HepG2 (cell line): Measurements from ENCODE around the gene CACNA1H. TPM values are rescaled to one million over a fixed set of nuclear protein-coding genes. Genes with fewer than 3 reads are reported as not detected.

Source experiments
- ATAC-seq: fragments of 200-7000 bp; cut with Tn5 transposase; 3 replicates; pipeline ENCODE4 v1.9.1; 2020; ENCODE audit warnings: mild to moderate bottlenecking, moderate library complexity
- BruUV-seq: library from RNA; stranded (reverse); fragments of 400-500 nt; replicated peaks from 2 replicates; lab custom pipeline; 2021; lab: Mats Ljungman, UMichigan
- CTCF ChIA-PET: fragments of 300-600 bp; formaldehyde crosslinking; extraction: SDS; loops from one replicate; lab custom pipeline; 2021; ENCODE audit warnings: low total read pairs, inconsistent platforms, low intra/inter-chr PET ratio; lab: Yijun Ruan, JAX
- POLR2A ChIA-PET: fragments of 350-600 bp; sonication (Branson Sonifier 250); formaldehyde crosslinking; loops from one replicate; lab custom pipeline; 2020; ENCODE audit warnings: antibody characterized with exemption, inconsistent platforms; lab: Yijun Ruan, JAX
- DNase-seq: peaks from one replicate; pipeline ENCODE4 v3.0.0-alpha.2; 2015; ENCODE audit warnings: low spot score
- FAIRE-seq: peaks from 3 replicates; lab custom pipeline; 2011; peaks lifted over from hg19 to GRCh38; lab: Jason Lieb, UNC
- H2AFZ ChIP-seq: one replicate; pipeline ENCODE4 v1.6.1; 2011; ENCODE audit warnings: low read length, inconsistent platforms
- H3K27ac ChIP-seq: fragments of 300-600 bp; 3 replicates; pipeline ENCODE4 v1.8.0; 2011; ENCODE audit warnings: mixed run types, mild to moderate bottlenecking, mixed read lengths, low read length, inconsistent platforms; ENCODE audit not compliant: insufficient read depth; ENCODE audit errors: extremely low read length
- H3K27me3 ChIP-seq, 2 experiments: fragments of 200-600 bp in 1 of 2; 2 replicates in 1 of 2; 3 replicates in 1 of 2; pipeline versions ENCODE4 v1.6.0 to v1.8.0; 2011; ENCODE audit warnings: low read length in 2 of 2, mild to moderate bottlenecking in 2 of 2, moderate library complexity in 2 of 2, inconsistent platforms in 1 of 2; ENCODE audit not compliant: insufficient read depth in 2 of 2, control insufficient read depth in 1 of 2
- H3K36me3 ChIP-seq, 2 experiments: fragments of 200-600 bp in 1 of 2; replicated peaks in 1 of 2; 2 replicates in 1 of 2; 3 replicates in 1 of 2; pipeline versions ENCODE4 v1.5.1 to v1.8.0; 2011; ENCODE audit warnings: low read length in 2 of 2, inconsistent platforms in 1 of 2; ENCODE audit not compliant: insufficient read depth in 2 of 2, control insufficient read depth in 1 of 2
- H3K4me1 ChIP-seq: 2 replicates; pipeline ENCODE4 v1.5.1; 2012; ENCODE audit warnings: low read length, inconsistent platforms; ENCODE audit not compliant: insufficient read depth
- H3K4me2 ChIP-seq: 2 replicates; pipeline ENCODE4 v1.6.0; 2011; ENCODE audit warnings: low read depth, low read length, inconsistent platforms
- H3K4me3 ChIP-seq, 3 experiments: fragments of 200-600 bp in 1 of 3; sonication (generic), shearing (Covaris generic) in 1 of 3; replicated peaks in 1 of 3; 2 replicates each; pipeline ENCODE4 v1.5.1; 2011 to 2016; ENCODE audit warnings: low read length in 3 of 3, inconsistent platforms in 2 of 3, low read depth in 2 of 3, mild to moderate bottlenecking in 2 of 3, control low read depth in 1 of 3, mixed read lengths in 1 of 3; ENCODE audit not compliant: insufficient read depth in 1 of 3
- H3K79me2 ChIP-seq: one replicate; pipeline ENCODE4 v1.6.1; 2011; ENCODE audit warnings: low read length, inconsistent platforms; ENCODE audit not compliant: insufficient read depth
- H3K9ac ChIP-seq: 2 replicates; pipeline ENCODE4 v1.6.0; 2011; ENCODE audit warnings: mild to moderate bottlenecking, low read depth, low read length, inconsistent platforms; ENCODE audit not compliant: insufficient read depth
- H3K9me3 ChIP-seq: 2 replicates; pipeline ENCODE4 v1.5.1; 2012; ENCODE audit warnings: mild to moderate bottlenecking, low read length
- H4K20me1 ChIP-seq: 2 replicates; pipeline ENCODE4 v1.6.0; 2011; ENCODE audit warnings: inconsistent platforms, mild to moderate bottlenecking, low read length, moderate library complexity; ENCODE audit not compliant: insufficient read depth
- CHD4 ChIP-seq: fragments of 200-600 bp; sonication (generic); IDR thresholded peaks from 2 replicates; pipeline ENCODE4 v1.7.0; 2017; ENCODE audit warnings: mild to moderate bottlenecking, low read length, borderline replicate concordance
- FIP1L1 ChIP-seq: fragments of 200-400 bp; formaldehyde crosslinking; IDR thresholded peaks from 2 replicates; pipeline ENCODE4 v1.6.1; 2018; ENCODE audit warnings: low read depth, mild to moderate bottlenecking, low read length, moderate library complexity, borderline replicate concordance; ENCODE audit not compliant: insufficient read depth
- ISX ChIP-seq: sonication (generic); formaldehyde crosslinking; conservative IDR thresholded peaks from 2 replicates; pipeline ENCODE4 v1.5.0; 2020; ENCODE audit warnings: missing genetic modification reagents
- KDM1A ChIP-seq: IDR thresholded peaks from 2 replicates; pipeline ENCODE4 v1.6.1; 2016; ENCODE audit warnings: missing compliant biosample characterization
- SALL2 ChIP-seq: sonication (generic); formaldehyde crosslinking; IDR thresholded peaks from 2 replicates; pipeline ENCODE4 v1.8.1; 2023; ENCODE audit warnings: mild to moderate bottlenecking, missing genetic modification reagents, inconsistent platforms
- SP4 ChIP-seq: sonication (generic); formaldehyde crosslinking; IDR thresholded peaks from 2 replicates; pipeline ENCODE4 v1.8.1; 2023; ENCODE audit warnings: mild to moderate bottlenecking, missing genetic modification reagents
- SRSF9 ChIP-seq: fragments of 200-400 bp; formaldehyde crosslinking; IDR thresholded peaks from 2 replicates; pipeline ENCODE4 v1.6.1; 2018; ENCODE audit warnings: borderline replicate concordance, mild to moderate bottlenecking, low read depth, low read length; ENCODE audit not compliant: insufficient read depth, poor library complexity, severe bottlenecking
- ZNF274 ChIP-seq: sonication (generic); formaldehyde crosslinking; IDR thresholded peaks from 2 replicates; pipeline ENCODE4 v1.5.1; 2020; ENCODE audit warnings: mild to moderate bottlenecking, missing genetic modification reagents
- ZNF441 ChIP-seq: sonication (generic); formaldehyde crosslinking; IDR thresholded peaks from 2 replicates; pipeline ENCODE4 v1.7.0; 2021; ENCODE audit warnings: missing genetic modification reagents, borderline replicate concordance
- ZNF720 ChIP-seq: sonication (generic); formaldehyde crosslinking; IDR thresholded peaks from 2 replicates; pipeline ENCODE4 v1.4.0; 2020; ENCODE audit warnings: missing genetic modification reagents
- WGBS: methylation state at CpG from one replicate; pipeline ENCODE4 v1.1.6; 2017; ENCODE audit warnings: low lambda C conversion rate; 5-methylcytosine and 5-hydroxymethylcytosine counted together
- in situ Hi-C: cut with HindIII; loops from 2 replicates; pipeline ENCODE4 v1.10.0; 2017; ENCODE audit warnings: low pct_unique_long_range_greater_than_20kb; ENCODE audit not compliant: extremely low pct_ligation_motif_present
- intact Hi-C: fragments of 100-400 bp; cut with micrococcal nuclease; formaldehyde crosslinking; loops from one replicate; pipeline ENCODE4 v1.10.0; 2022; ENCODE audit not compliant: unreplicated experiment
- polyA plus RNA-seq, 8 experiments: library from polyadenylated mRNA; depleted of rRNA in 3 of 8; stranded (reverse) in 7 of 8; unstranded in 1 of 8; fragments of >200 nt; fragmentation: Illumina TruSeq in 4 of 8; extraction: Trizol in 4 of 8; gene quantifications; 2 replicates each; pipeline versions ENCODE4 v1.2.1 to v1.2.3, GENCODE V29; 2011 to 2016; ENCODE audit warnings: low read depth in 4 of 8, missing spikeins in 1 of 8, mixed read lengths in 1 of 8; ENCODE audit not compliant: insufficient read depth in 1 of 8
- total RNA-seq, 5 experiments: library from RNA; depleted of rRNA; stranded (reverse); fragments of >200 nt; fragmentation: Illumina TruSeq; extraction: Trizol; gene quantifications; 2 replicates each; pipeline ENCODE4 v1.2.3, GENCODE V29; 2016; ENCODE audit warnings: low read depth in 1 of 5
- TF ChIP-seq, protein P1 (sequence below): sonication (generic); formaldehyde crosslinking; IDR thresholded peaks from 2 replicates; pipeline ENCODE4 v1.4.0; 2020; ENCODE audit warnings: mild to moderate bottlenecking, missing genetic modification reagents
- TF ChIP-seq, protein P2 (sequence below): sonication (generic); formaldehyde crosslinking; IDR thresholded peaks from 2 replicates; pipeline ENCODE4 v1.4.0; 2020; ENCODE audit warnings: low read depth, mild to moderate bottlenecking, missing genetic modification reagents
- TF ChIP-seq, protein P3 (sequence below): IDR thresholded peaks from 2 replicates; pipeline ENCODE4 v1.6.1; 2016; ENCODE audit warnings: control low read depth

CACNA1H gene
- total and polyA plus RNA-seq, 2 of the 13 experiments (the other 11 are each of a cell fraction or from before 2014, with no cell fraction given), result 0.40 to 1.8 TPM

DNA sequence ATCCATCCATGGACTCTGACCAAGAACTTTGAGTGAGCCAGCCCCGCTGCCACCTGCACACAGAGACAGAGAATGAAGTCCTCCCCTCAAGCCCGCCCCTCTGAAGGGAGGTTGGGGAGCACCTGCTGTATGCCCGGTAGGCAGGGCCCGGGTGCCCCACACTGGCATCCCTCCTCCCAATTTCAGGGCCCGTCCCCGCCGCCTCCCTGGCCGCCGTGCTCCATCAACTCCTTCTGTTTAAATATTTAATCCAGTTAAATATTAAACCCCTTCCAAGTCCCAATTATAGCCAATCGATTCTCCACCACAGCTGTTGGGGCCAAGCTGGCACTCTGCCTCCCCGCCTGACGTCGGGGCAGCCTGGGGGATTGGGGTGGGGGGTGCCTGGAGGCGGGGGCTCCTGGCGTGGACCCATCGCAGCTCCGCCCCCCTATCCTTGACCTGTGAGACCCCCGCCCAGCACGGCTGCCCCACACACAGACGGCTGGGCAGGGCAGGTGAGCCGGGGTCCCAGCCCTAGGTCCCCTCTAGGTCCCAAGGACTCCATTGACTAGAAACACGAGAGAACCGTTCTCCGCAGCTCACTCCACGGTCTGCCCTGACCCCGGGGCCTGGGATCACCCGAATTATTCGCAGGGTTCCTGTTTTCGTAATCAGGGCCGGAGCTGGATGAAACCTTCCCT is 18.0 kb upstream of the CACNA1H start (continued):
- no peak for TF ChIP-seq KDM1A (CRISPR knock-in tag)

DNA sequence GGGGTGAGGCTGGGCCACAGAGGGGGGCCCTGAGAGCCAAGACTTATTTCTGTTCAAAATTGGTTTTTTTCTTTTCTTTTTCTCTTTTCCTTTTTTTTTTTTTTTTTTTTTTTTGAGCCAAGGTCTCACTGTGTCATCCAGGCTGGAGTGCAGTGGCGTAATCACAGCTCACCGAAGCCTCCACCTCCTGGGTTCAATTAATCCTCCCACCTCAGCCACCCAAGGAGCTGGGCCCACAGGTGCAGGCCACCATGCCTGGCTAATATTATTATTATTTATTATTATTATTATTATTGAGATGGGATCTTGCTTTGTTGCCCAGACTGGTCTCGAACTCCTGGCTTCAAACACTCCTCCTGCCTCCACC is 17.5 kb upstream of the CACNA1H start:
- BruUV-seq, result no TSS peak
- H3K9ac ChIP-seq, result no peak overlapping the region
- WGBS, result 44% methylated on average over 3 of the region's 3 CpGs
- no peak for ATAC-seq
- FAIRE-seq, result no peak
- in situ Hi-C loops, result no loop called here
- ChIA-PET POLR2A (interaction anchor here (0.6 to 0.7 kb wide), 2 partner anchors 16 to 39 kb away, joined by 3 read pairs; no protein-coding TSS in a partner anchor), CTCF (no interaction called here)
- peaks cover 17 to 60% of the 10 kb centered on the region in 2 experiments for H3K27me3 ChIP-seq
- 0 out of 2 replicates have a peak, but pooled peaks cover 6% of the 10 kb centered on the region for H4K20me1 ChIP-seq
- no peak overlapping the region for H3K4me2 ChIP-seq
- intact Hi-C loops, result no loop called here
- no peaks in the 10 kb centered on the region for H3K36me3 ChIP-seq
- H3K9me3 ChIP-seq, result no peaks in the 10 kb centered on the region
- DNase-seq, result no peak
- H3K27ac ChIP-seq, result no peak overlapping the region
- no peaks in the 10 kb centered on the region for H3K4me1 ChIP-seq
- H3K4me3 ChIP-seq, result no peak overlapping the region
- no peaks in the 10 kb centered on the region for H3K79me2 ChIP-seq
- H2AFZ ChIP-seq, result no peak overlapping the region
- no peak for TF ChIP-seq SRSF9
- no peak for TF ChIP-seq ZNF720 (CRISPR knock-in tag)
- TF ChIP-seq ISX, result no peak
- TF ChIP-seq SALL2 (CRISPR knock-in tag), result no peak
- TF ChIP-seq ZNF274 (CRISPR knock-in tag), result no peak
- TF ChIP-seq, protein P1, sequence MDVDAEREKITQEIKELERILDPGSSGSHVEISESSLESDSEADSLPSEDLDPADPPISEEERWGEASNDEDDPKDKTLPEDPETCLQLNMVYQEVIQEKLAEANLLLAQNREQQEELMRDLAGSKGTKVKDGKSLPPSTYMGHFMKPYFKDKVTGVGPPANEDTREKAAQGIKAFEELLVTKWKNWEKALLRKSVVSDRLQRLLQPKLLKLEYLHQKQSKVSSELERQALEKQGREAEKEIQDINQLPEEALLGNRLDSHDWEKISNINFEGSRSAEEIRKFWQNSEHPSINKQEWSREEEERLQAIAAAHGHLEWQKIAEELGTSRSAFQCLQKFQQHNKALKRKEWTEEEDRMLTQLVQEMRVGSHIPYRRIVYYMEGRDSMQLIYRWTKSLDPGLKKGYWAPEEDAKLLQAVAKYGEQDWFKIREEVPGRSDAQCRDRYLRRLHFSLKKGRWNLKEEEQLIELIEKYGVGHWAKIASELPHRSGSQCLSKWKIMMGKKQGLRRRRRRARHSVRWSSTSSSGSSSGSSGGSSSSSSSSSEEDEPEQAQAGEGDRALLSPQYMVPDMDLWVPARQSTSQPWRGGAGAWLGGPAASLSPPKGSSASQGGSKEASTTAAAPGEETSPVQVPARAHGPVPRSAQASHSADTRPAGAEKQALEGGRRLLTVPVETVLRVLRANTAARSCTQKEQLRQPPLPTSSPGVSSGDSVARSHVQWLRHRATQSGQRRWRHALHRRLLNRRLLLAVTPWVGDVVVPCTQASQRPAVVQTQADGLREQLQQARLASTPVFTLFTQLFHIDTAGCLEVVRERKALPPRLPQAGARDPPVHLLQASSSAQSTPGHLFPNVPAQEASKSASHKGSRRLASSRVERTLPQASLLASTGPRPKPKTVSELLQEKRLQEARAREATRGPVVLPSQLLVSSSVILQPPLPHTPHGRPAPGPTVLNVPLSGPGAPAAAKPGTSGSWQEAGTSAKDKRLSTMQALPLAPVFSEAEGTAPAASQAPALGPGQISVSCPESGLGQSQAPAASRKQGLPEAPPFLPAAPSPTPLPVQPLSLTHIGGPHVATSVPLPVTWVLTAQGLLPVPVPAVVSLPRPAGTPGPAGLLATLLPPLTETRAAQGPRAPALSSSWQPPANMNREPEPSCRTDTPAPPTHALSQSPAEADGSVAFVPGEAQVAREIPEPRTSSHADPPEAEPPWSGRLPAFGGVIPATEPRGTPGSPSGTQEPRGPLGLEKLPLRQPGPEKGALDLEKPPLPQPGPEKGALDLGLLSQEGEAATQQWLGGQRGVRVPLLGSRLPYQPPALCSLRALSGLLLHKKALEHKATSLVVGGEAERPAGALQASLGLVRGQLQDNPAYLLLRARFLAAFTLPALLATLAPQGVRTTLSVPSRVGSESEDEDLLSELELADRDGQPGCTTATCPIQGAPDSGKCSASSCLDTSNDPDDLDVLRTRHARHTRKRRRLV (CRISPR knock-in tag), result no peak
- TF ChIP-seq, protein P2, sequence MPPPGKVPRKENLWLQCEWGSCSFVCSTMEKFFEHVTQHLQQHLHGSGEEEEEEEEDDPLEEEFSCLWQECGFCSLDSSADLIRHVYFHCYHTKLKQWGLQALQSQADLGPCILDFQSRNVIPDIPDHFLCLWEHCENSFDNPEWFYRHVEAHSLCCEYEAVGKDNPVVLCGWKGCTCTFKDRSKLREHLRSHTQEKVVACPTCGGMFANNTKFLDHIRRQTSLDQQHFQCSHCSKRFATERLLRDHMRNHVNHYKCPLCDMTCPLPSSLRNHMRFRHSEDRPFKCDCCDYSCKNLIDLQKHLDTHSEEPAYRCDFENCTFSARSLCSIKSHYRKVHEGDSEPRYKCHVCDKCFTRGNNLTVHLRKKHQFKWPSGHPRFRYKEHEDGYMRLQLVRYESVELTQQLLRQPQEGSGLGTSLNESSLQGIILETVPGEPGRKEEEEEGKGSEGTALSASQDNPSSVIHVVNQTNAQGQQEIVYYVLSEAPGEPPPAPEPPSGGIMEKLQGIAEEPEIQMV (CRISPR knock-in tag), result no peak
- TF ChIP-seq FIP1L1, result no peak
- TF ChIP-seq SP4 (CRISPR knock-in tag), result no peak
- no peak for TF ChIP-seq ZNF441
- no peak for TF ChIP-seq CHD4
- TF ChIP-seq, protein P3, sequence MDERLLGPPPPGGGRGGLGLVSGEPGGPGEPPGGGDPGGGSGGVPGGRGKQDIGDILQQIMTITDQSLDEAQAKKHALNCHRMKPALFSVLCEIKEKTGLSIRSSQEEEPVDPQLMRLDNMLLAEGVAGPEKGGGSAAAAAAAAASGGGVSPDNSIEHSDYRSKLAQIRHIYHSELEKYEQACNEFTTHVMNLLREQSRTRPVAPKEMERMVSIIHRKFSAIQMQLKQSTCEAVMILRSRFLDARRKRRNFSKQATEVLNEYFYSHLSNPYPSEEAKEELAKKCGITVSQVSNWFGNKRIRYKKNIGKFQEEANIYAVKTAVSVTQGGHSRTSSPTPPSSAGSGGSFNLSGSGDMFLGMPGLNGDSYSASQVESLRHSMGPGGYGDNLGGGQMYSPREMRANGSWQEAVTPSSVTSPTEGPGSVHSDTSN (CRISPR knock-in tag), result no peak
